Smooth muscle cell of trachea (primary cell): ENCODE results near the gene ATAD1. TPM values are rescaled to one million over a fixed set of nuclear protein-coding genes. Genes with fewer than 3 reads are reported as not detected.

Source experiments
- total RNA-seq: library from RNA; depleted of rRNA; stranded (reverse); fragments of >200 nt; gene quantifications from 2 replicates; pipeline ENCODE4 v1.2.1, GENCODE V29; 2014

The ATAD1 gene
- total RNA-seq, result 27.3 and 47.4 TPM in 2 replicates

GRCh38 chr10:87817609-87818504 lies at the start of gene ATAD1:
Gene ATAD1 (minus strand): TSS chr10:87818226. CDS start chr10:87814599, 3,627 bp downstream.

GRCh38 chr10:87863053-87863943 lies 45.3 kb upstream of the ATAD1 start, which contains the start of the genes KLLN and PTEN:
Gene KLLN (minus strand): TSS chr10:87863533. CDS start chr10:87862487, 1,046 bp downstream.
Gene PTEN (plus strand): TSS chr10:87863625. CDS start chr10:87864470, 845 bp downstream.

Other genes starting within 250 kb of the ATAD1 start
- gene PAPSS2, start 158.3 kb downstream of the ATAD1 start, total RNA-seq, result 114 and 149 TPM in 2 replicates
- gene KLLN, start 45.3 kb upstream of the ATAD1 start, total RNA-seq, result 0.73 and 1.2 TPM in 2 replicates
- 185 and 190 TPM in 2 replicates for gene PTEN, start 45.4 kb upstream of the ATAD1 start, total RNA-seq